Fibroblast of skin of scalp (primary cell): Measurements from ENCODE around the gene DOK6.

Experiments used
- DNase-seq: peaks from one replicate; pipeline ENCODE4 v3.0.0-alpha.2; 2013

DOK6 gene

GRCh38 chr18:69691008-69691760 is 290.5 kb downstream of the DOK6 start:
- no peak for DNase-seq

GRCh38 chr18:69697069-69697468 is 296.4 kb downstream of the DOK6 start:
- DNase-seq, result no peak

GRCh38 chr18:69697689-69698088 is 297.0 kb downstream of the DOK6 start:
- no peak for DNase-seq

GRCh38 chr18:69701305-69701704 is 300.6 kb downstream of the DOK6 start:
- no peak for DNase-seq

GRCh38 chr18:69703461-69703860 is 302.8 kb downstream of the DOK6 start:
- DNase-seq, result no peak

GRCh38 chr18:69705987-69706386 is 305.3 kb downstream of the DOK6 start:
- no peak for DNase-seq

- no peak for DNase-seq
Measured at GRCh38 chr18:69708844-69709243, 308.2 kb downstream of the DOK6 start.

- no peak for DNase-seq
Measured at GRCh38 chr18:69715191-69715795, 314.6 kb downstream of the DOK6 start.

- no peak for DNase-seq
Measured at GRCh38 chr18:69717586-69717985, 316.9 kb downstream of the DOK6 start.

GRCh38 chr18:69718912-69719547 is 318.3 kb downstream of the DOK6 start:
- DNase-seq, result no peak

- no peak for DNase-seq
Measured at GRCh38 chr18:69720422-69720821, 319.7 kb downstream of the DOK6 start.

- DNase-seq, result no peak
Measured at GRCh38 chr18:69723434-69723833, 322.7 kb downstream of the DOK6 start.

- DNase-seq, result no peak
Measured at GRCh38 chr18:69725009-69725408, 324.3 kb downstream of the DOK6 start.

GRCh38 chr18:69725855-69726508 is 325.3 kb downstream of the DOK6 start:
- DNase-seq, result no peak

- DNase-seq, result no peak
Measured at GRCh38 chr18:69727912-69728572, 327.4 kb downstream of the DOK6 start.

GRCh38 chr18:69730664-69731063 is 330.0 kb downstream of the DOK6 start:
- DNase-seq, result no peak

- DNase-seq, result no peak
Measured at GRCh38 chr18:69734536-69734935, 333.8 kb downstream of the DOK6 start.

- DNase-seq, result no peak
Measured at GRCh38 chr18:69736730-69737129, 336.0 kb downstream of the DOK6 start.

GRCh38 chr18:69737851-69738250 is 337.2 kb downstream of the DOK6 start:
- no peak for DNase-seq

- no peak for DNase-seq
Measured at GRCh38 chr18:69747388-69747787, 346.7 kb downstream of the DOK6 start.

- no peak for DNase-seq
Measured at GRCh38 chr18:69752737-69753380, 352.2 kb downstream of the DOK6 start.

- DNase-seq, result no peak
Measured at GRCh38 chr18:69754108-69754507, 353.4 kb downstream of the DOK6 start.
